GM19351 (cell line): ENCODE measurements around the gene GALNT2.

Experiments used
- ATAC-seq: cut with Tn5 transposase; IDR thresholded peaks from one replicate; pipeline ENCODE4 v1.9.1; 2021; ENCODE audit warnings: mild to moderate bottlenecking, moderate library complexity; ENCODE audit not compliant: unreplicated experiment

The GALNT2 gene

GRCh38 chr1:230248016-230248888, 181.2 kb downstream of the GALNT2 start:
- no peak for ATAC-seq

GRCh38 chr1:230248889-230249270, 181.8 kb downstream of the GALNT2 start:
- no peak for ATAC-seq

GRCh38 chr1:230249695-230250480, 182.8 kb downstream of the GALNT2 start:
- ATAC-seq, result no peak

- ATAC-seq, result no peak
Measured at GRCh38 chr1:230250666-230251065, 183.6 kb downstream of the GALNT2 start.

- ATAC-seq, result peak; percentile 96
Measured at GRCh38 chr1:230251644-230252191, 184.7 kb downstream of the GALNT2 start.

GRCh38 chr1:230253150-230253549, 186.1 kb downstream of the GALNT2 start:
- no peak for ATAC-seq

- no peak for ATAC-seq
Measured at GRCh38 chr1:230254265-230254664, 187.2 kb downstream of the GALNT2 start.

GRCh38 chr1:230255116-230255515, 188.1 kb downstream of the GALNT2 start:
- no peak for ATAC-seq

- no peak for ATAC-seq
Measured at GRCh38 chr1:230255991-230256390, 189.0 kb downstream of the GALNT2 start.

GRCh38 chr1:230256896-230257295, 189.9 kb downstream of the GALNT2 start:
- no peak for ATAC-seq

GRCh38 chr1:230259621-230260020, 192.6 kb downstream of the GALNT2 start:
- ATAC-seq, result no peak

- ATAC-seq, result no peak
Measured at GRCh38 chr1:230260831-230261230, 193.8 kb downstream of the GALNT2 start.

- ATAC-seq, result no peak
Measured at GRCh38 chr1:230261928-230262650, 195.1 kb downstream of the GALNT2 start.

- no peak for ATAC-seq
Measured at GRCh38 chr1:230262867-230263567, 196.0 kb downstream of the GALNT2 start.

- ATAC-seq, result no peak
Measured at GRCh38 chr1:230263568-230264195, 196.6 kb downstream of the GALNT2 start.

- ATAC-seq, result no peak
Measured at GRCh38 chr1:230264342-230264741, 197.3 kb downstream of the GALNT2 start.

- no peak for ATAC-seq
Measured at GRCh38 chr1:230265200-230266115, 198.4 kb downstream of the GALNT2 start.

- no peak for ATAC-seq
Measured at GRCh38 chr1:230266456-230266855, 199.4 kb downstream of the GALNT2 start.
